ENCODE data around the gene F7. TPM values are rescaled to one million over a fixed set of nuclear protein-coding genes. Genes with fewer than 3 reads are reported as not detected.

F7 gene
- total RNA-seq, 4 donors from 2014 or later, result 0.12 to 0.54 TPM; not detected in 2

- 63 to 78% methylated on average over 9 to 11 of the region's 12 CpGs for WGBS, 2 donors (ENCODE audit: low coverage in 1 of 2)
- TF ChIP-seq POLR2A (IDR thresholded peaks at IDR 0.05), result no peak
- no peak for TF ChIP-seq CTCF (IDR thresholded peaks at IDR 0.05)
- TF ChIP-seq POLR2AphosphoS5 (IDR thresholded peaks at IDR 0.05), result no peak
- no peak for TF ChIP-seq EP300 (IDR thresholded peaks at IDR 0.05)
Observed at GRCh38 chr13:113164492-113164891, 58.9 kb downstream of the F7 start.

GRCh38 chr13:113166266-113166665, 60.7 kb downstream of the F7 start:
- Histone ChIP-seq H3K36me3 (peaks cover 0 to 21% of the 10 kb centered on the region in 2 donors), H3K9me3 (peaks cover 0 to 5% (median 0%) of the 10 kb centered on the region in 3 donors), H3K27ac (no peak overlapping the region), H3K4me3 (no peak overlapping the region), H3K27me3 (peaks cover 16% of the 10 kb centered on the region), H3K4me1 (no peaks in the 10 kb centered on the region)
- 60 to 86% methylated on average over 1 to 6 of the region's 10 CpGs for WGBS, 2 donors (ENCODE audit: low coverage in 1 of 2)
- TF ChIP-seq POLR2A (IDR thresholded peaks at IDR 0.05) (no peak), CTCF (IDR thresholded peaks at IDR 0.05) (no peak), POLR2AphosphoS5 (IDR thresholded peaks at IDR 0.05) (no peak), EP300 (IDR thresholded peaks at IDR 0.05) (no peak)
- ATAC-seq, result no peak

More at GRCh38 chr13:113164492-113164891, 58.9 kb downstream of the F7 start:
- Histone ChIP-seq H3K4me1 (no peaks in the 10 kb centered on the region), H3K36me3 (peaks cover 0 to 3% of the 10 kb centered on the region in 2 donors), H3K4me3 (no peak overlapping the region), H3K9me3 (peaks cover 0 to 5% (median 0%) of the 10 kb centered on the region in 3 donors), H3K27me3 (peaks cover 33% of the 10 kb centered on the region), H3K27ac (no peak overlapping the region)
- ATAC-seq, result no peak

GRCh38 chr13:113166681-113167080, 61.1 kb downstream of the F7 start:
- TF ChIP-seq EP300 (IDR thresholded peaks at IDR 0.05) (no peak), CTCF (IDR thresholded peaks at IDR 0.05) (no peak), POLR2A (IDR thresholded peaks at IDR 0.05) (no peak), POLR2AphosphoS5 (IDR thresholded peaks at IDR 0.05) (no peak)
- H3K4me1 ChIP-seq, result no peaks in the 10 kb centered on the region
- peaks cover 0 to 25% of the 10 kb centered on the region in 2 donors for H3K36me3 ChIP-seq
- 67 to 83% methylated on average over 2 of the region's 5 CpGs for whole genome bisulfite sequencing, 2 donors (ENCODE audit: low coverage in 1 of 2)
- peaks cover 12% of the 10 kb centered on the region for H3K27me3 ChIP-seq
- no peak for ATAC-seq
- peaks cover 0 to 5% (median 0%) of the 10 kb centered on the region in 3 donors for H3K9me3 ChIP-seq
- H3K27ac ChIP-seq, result no peak overlapping the region
- H3K4me3 ChIP-seq, result no peak overlapping the region

- TF ChIP-seq POLR2A (IDR thresholded peaks at IDR 0.05) (no peak), CTCF (IDR thresholded peaks at IDR 0.05) (no peak), POLR2AphosphoS5 (IDR thresholded peaks at IDR 0.05) (no peak), EP300 (IDR thresholded peaks at IDR 0.05) (no peak)
- Histone ChIP-seq H3K27ac (no peak overlapping the region), H3K9me3 (peaks cover 0 to 5% (median 0%) of the 10 kb centered on the region in 3 donors), H3K4me3 (no peak overlapping the region), H3K27me3 (peaks cover 12% of the 10 kb centered on the region), H3K36me3 (peaks cover 0 to 30% of the 10 kb centered on the region in 2 donors), H3K4me1 (no peaks in the 10 kb centered on the region)
- no peak for ATAC-seq
- 73 to 85% methylated on average over 7 to 10 of the region's 10 CpGs for WGBS, 2 donors (ENCODE audit: low coverage in 1 of 2)
Observed at GRCh38 chr13:113167155-113167554, 61.6 kb downstream of the F7 start.

- TF ChIP-seq POLR2AphosphoS5 (IDR thresholded peaks at IDR 0.05) (no peak), CTCF (IDR thresholded peaks at IDR 0.05) (no peak), EP300 (IDR thresholded peaks at IDR 0.05) (no peak)
- H3K27me3 ChIP-seq, result peaks cover 11% of the 10 kb centered on the region
- H3K4me3 ChIP-seq, result no peak overlapping the region
- WGBS, 2 donors (ENCODE audit: low coverage in 1 of 2), result 100% methylated on average over 2 to 3 of the region's 3 CpGs
- H3K36me3 ChIP-seq, result peaks cover 0 to 34% of the 10 kb centered on the region in 2 donors
- no peak for ATAC-seq
- H3K9me3 ChIP-seq, result peaks cover 0 to 5% (median 0%) of the 10 kb centered on the region in 3 donors
- H3K27ac ChIP-seq, result no peak overlapping the region
- H3K4me1 ChIP-seq, result no peaks in the 10 kb centered on the region
Observed at GRCh38 chr13:113167575-113167974, 62.0 kb downstream of the F7 start.
